Activated naive CD8-positive, alpha-beta T cell treated with anti-CD3 and anti-CD28 coated beads for 36 hours (primary cell): Measurements from ENCODE around the gene CLIC4. TPM values are rescaled to one million over a fixed set of nuclear protein-coding genes. Genes with fewer than 3 reads are reported as not detected.
A peak's percentile ranks its signal among the peaks of the same experiment; 100 is the strongest.
"Not testable (repeated sequence)": the region's sequence is repeated elsewhere in the genome, so short reads cannot be mapped to it uniquely, and the experiment has no call there.

Source experiments
- DNase-seq: peaks from one replicate; pipeline ENCODE4 v3.0.0; 2021
- H3K27ac Mint-ChIP-seq: one replicate; pipeline ENCODE4 v1.8.0; 2022; ENCODE audit warnings: mild to moderate bottlenecking, moderate library complexity, mixed read lengths
- H3K27me3 Mint-ChIP-seq: one replicate; pipeline ENCODE4 v1.8.0; 2022; ENCODE audit warnings: mild to moderate bottlenecking, mixed read lengths
- H3K36me3 Mint-ChIP-seq: one replicate; pipeline ENCODE4 v1.8.0; 2021; ENCODE audit warnings: mild to moderate bottlenecking, mixed read lengths
- H3K4me1 Mint-ChIP-seq: one replicate; pipeline ENCODE4 v1.8.0; 2021; ENCODE audit warnings: mixed read lengths
- H3K4me3 Mint-ChIP-seq: one replicate; pipeline ENCODE4 v1.8.0; 2022; ENCODE audit warnings: mild to moderate bottlenecking, moderate library complexity, mixed read lengths
- H3K9me3 Mint-ChIP-seq: one replicate; pipeline ENCODE4 v1.8.0; 2022; ENCODE audit warnings: mixed read lengths
- total RNA-seq, 2 experiments: library from RNA; stranded (reverse); gene quantifications; one replicate each; pipeline ENCODE4 v1.2.3, GENCODE V29; 2021

Gene CLIC4
- total RNA-seq, 2 experiments from 2014 or later, result 25.0 to 26.4 TPM

- no peak overlapping the region for H3K4me3 Mint-ChIP-seq
- H3K4me1 Mint-ChIP-seq, result peaks cover 11% of the 10 kb centered on the region
These were observed 12.9 kb upstream of the CLIC4 start for GRCh38 chr1:24732186-24732885.

GRCh38 chr1:24733342-24733741 is 11.9 kb upstream of the CLIC4 start:
- not testable (repeated sequence) for H3K4me1 Mint-ChIP-seq, H3K4me3 Mint-ChIP-seq, H3K9me3 Mint-ChIP-seq, H3K27ac Mint-ChIP-seq, H3K36me3 Mint-ChIP-seq, DNase-seq, H3K27me3 Mint-ChIP-seq

More at GRCh38 chr1:24732186-24732885, 12.9 kb upstream of the CLIC4 start:
- Mint-ChIP-seq H3K36me3 (no peaks in the 10 kb centered on the region), H3K27me3 (peaks cover 4% of the 10 kb centered on the region), H3K27ac (no peak overlapping the region), H3K9me3 (no peaks in the 10 kb centered on the region)
- no peak for DNase-seq

DNA sequence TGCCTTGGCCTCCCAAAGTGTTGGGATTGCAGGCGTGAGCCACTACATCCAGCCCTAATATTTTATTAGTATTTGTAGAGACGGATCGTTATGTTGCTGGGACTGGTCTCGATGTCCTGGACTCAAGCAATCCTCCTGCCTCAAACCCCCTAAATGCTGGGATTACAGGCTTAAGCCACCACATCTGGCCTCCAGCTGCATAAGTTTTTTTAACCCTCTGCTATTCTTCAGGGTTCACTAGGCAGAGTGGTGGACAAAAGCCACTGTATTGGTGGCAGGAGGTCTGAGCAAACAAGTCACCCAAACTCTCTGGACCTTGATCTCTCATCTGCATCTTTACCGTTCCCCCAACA is 10.1 kb upstream of the CLIC4 start:
- Mint-ChIP-seq H3K36me3 (no peaks in the 10 kb centered on the region), H3K27me3 (no peaks in the 10 kb centered on the region), H3K27ac (no peak overlapping the region), H3K4me1 (peaks cover 6% of the 10 kb centered on the region), H3K9me3 (no peaks in the 10 kb centered on the region), H3K4me3 (no peak overlapping the region)
- DNase-seq, result no peak

DNA sequence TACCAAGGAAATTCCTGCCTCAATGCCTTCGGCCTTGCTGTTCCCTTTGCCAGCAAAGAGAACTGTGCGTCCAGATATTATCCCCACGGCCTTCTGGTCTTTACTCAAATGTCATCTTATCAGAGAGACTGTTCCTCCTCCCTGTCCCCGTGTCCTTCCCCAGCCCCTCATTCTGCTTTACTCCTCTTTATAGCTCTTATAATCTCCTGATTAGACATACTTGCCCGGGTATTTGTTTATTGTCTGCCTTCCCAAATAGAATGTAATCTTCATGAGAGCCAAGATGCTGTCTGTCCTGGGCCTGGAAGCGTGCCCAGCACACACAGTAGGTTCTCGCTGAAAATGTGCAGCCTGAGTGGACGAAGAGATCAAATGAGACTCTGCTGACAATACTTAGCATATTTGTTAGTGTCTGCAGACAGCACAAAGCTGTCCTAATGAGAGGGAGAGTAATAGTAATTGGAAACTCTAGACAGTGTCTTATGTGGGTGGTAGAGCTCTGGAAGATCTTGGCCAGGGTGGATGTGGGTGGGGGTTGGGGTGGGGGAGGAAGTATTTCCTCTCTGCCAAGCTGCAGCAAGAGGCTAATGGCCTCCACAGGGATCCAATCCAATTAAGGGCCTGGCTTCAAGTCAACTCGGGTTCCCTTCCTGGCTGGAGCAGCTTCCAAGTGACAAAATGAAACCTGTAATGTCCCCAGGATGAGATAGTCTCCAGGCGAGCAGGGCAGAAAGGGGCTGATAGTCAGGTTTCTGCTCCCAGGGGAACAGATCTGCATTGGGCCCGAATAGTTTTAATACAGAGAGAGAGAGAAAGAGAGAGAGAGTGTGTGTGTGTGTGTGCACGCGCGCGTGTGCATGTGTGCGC is 9.5 kb upstream of the CLIC4 start:
- H3K36me3 Mint-ChIP-seq, result no peaks in the 10 kb centered on the region
- H3K9me3 Mint-ChIP-seq, result no peaks in the 10 kb centered on the region
- peaks cover 6% of the 10 kb centered on the region for H3K4me1 Mint-ChIP-seq
- no peaks in the 10 kb centered on the region for H3K27me3 Mint-ChIP-seq
- H3K4me3 Mint-ChIP-seq, result no peak overlapping the region
- no peak overlapping the region for H3K27ac Mint-ChIP-seq
- DNase-seq, result no peak

DNA sequence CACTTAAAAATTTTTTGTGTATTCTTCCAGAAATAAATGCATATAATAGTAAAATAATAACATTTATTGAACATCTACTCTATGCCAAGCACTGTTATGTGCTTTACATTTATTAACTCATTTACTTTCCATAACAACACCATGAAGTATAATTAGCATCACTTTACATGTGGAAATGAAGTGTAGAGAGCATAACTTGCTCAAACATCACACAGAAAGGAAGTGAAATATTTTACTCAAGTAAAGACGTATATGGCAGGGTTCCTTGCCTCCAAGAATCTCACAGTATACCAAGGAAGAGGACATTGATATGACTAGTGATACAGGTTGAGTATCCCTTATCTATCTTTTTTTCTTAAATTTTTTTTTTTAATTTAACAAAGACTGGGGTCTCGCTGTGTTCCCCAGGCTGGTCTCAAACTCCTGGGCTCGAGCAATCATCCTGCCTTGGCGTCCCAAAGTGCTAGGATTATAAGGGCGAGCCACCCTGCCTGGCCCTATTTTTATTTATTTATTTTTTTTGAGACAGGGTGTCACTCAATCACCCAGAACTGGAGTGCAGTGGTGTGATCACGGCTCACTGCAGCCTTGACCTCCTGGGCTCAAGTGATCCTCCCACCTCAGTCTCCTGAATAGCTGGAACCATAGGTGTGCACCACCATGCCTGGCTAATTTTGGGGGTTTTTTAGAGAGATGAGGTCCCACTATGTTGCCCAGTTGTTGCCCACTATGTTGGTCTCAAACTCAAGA is 7.7 kb upstream of the CLIC4 start:
- peaks cover 16% of the 10 kb centered on the region for H3K4me1 Mint-ChIP-seq
- H3K9me3 Mint-ChIP-seq, result no peaks in the 10 kb centered on the region
- no peak overlapping the region for H3K4me3 Mint-ChIP-seq
- no peak overlapping the region for H3K27ac Mint-ChIP-seq
- peaks cover 4% of the 10 kb centered on the region for H3K27me3 Mint-ChIP-seq
- H3K36me3 Mint-ChIP-seq, result no peaks in the 10 kb centered on the region
- DNase-seq, result no peak

DNA sequence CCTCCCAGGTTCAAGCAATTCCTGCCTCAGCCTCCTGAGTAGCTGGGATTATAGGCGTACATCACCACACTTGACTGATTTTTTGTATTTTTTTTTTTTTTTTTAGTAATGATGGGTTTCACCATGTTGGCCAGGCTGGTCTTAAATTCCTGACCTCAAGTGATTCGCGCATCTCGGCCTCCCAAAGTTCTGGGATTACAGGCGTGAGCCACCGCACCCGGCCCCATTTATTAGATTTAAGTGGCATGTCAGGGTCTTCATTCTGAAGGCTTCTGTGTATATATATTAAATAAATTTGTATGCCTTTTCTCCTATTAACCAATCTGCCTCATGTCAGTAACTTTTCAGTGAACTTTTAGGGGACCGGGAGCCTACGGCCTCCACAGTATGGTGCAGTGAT is 6.0 kb upstream of the CLIC4 start:
- no peak overlapping the region for H3K4me3 Mint-ChIP-seq
- no peaks in the 10 kb centered on the region for H3K9me3 Mint-ChIP-seq
- H3K27ac Mint-ChIP-seq, result no peak overlapping the region
- peaks cover 33% of the 10 kb centered on the region for H3K4me1 Mint-ChIP-seq
- H3K36me3 Mint-ChIP-seq, result no peaks in the 10 kb centered on the region
- peaks cover 4% of the 10 kb centered on the region for H3K27me3 Mint-ChIP-seq
- DNase-seq, result no peak

DNA sequence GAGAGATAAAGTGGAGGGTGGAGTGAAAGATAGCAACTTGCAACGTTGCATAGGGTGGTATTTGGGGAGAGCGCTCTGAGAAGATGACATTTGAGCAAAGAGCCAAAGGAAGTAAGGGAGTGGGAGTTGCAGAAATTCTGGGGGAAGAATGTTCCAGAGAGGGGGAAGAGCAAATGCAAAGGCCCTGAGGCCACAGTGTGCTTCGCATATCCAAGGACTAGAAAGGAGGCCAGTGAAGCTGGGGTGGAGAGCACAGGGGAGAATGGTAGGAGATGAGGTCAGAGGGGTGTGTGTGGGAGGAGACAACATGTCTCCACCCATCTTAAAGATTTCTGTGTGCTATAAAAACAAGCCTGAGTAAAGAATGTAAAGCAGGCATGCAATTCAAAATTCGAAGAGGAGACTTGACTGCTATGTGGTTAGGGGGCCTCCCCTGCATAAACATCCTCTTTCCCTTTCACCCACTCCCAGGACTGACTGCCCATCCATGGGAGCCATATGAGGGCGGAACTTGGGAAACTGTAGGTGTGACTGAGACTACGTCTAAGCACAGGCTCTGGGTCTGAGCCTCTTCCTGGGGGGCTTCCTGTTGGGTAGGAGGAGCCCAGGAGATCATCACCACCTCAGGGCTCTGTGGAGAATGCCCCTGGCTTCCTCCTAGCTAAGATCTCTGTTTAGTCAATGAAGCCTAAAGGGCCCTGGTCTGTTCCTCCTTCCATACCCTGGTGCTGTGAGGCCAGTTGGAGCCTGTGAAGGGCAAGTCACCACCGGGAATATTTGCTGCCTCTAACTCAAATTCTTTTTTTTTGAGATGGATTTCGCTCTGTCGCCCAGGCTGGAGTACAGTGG is 2.9 kb upstream of the CLIC4 start:
- H3K27ac Mint-ChIP-seq, result peak overlapping the region; percentile 19
- no peak for DNase-seq
- peaks cover 11% of the 10 kb centered on the region for H3K27me3 Mint-ChIP-seq
- H3K4me1 Mint-ChIP-seq, result peaks cover 38% of the 10 kb centered on the region
- H3K4me3 Mint-ChIP-seq, result no peak overlapping the region
- peaks cover 3% of the 10 kb centered on the region for H3K36me3 Mint-ChIP-seq
- no peaks in the 10 kb centered on the region for H3K9me3 Mint-ChIP-seq

GRCh38 chr1:24743404-24744211 is 1.6 kb upstream of the CLIC4 start:
- Mint-ChIP-seq H3K27me3 (peaks cover 14% of the 10 kb centered on the region), H3K36me3 (peaks cover 3% of the 10 kb centered on the region), H3K4me1 (peaks cover 51% of the 10 kb centered on the region), H3K27ac (peak overlapping the region; percentile 35), H3K4me3 (no peak overlapping the region), H3K9me3 (no peaks in the 10 kb centered on the region)
- DNase-seq, result no peak

- Mint-ChIP-seq H3K36me3 (peaks cover 3% of the 10 kb centered on the region), H3K27ac (peak overlapping the region; percentile 83), H3K27me3 (peaks cover 14% of the 10 kb centered on the region), H3K4me3 (peak overlapping the region; percentile 87), H3K9me3 (no peaks in the 10 kb centered on the region), H3K4me1 (peaks cover 57% of the 10 kb centered on the region)
- DNase-seq, result peak; percentile 53
These were observed 615 bp downstream of the CLIC4 start for GRCh38 chr1:24745711-24746413.

GRCh38 chr1:24748191-24749121 is 3.2 kb downstream of the CLIC4 start:
- H3K27ac Mint-ChIP-seq, result peak overlapping the region; percentile 42
- H3K4me3 Mint-ChIP-seq, result no peak overlapping the region

DNA sequence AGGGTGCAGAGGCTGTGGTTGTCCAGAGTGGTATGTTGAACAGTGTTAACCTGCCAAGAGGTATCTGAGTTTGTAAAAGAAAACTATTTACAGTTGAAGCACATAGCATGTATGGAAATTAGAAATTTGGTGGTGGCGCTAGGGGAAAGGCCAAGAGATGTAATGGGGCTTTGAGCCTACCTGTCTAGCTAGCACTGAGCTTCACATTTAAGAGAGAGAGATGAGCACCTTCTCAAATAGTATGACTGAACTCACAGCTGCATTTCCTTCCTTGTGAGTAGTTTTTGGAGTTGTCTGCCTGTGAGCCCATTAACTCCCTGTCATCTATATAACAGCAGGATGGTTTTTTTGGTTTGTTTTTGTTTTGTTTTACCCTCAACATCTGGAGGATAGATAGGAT is 4.0 kb downstream of the CLIC4 start:
- Mint-ChIP-seq H3K4me3 (no peak overlapping the region), H3K4me1 (peaks cover 30% of the 10 kb centered on the region), H3K36me3 (peaks cover 3% of the 10 kb centered on the region), H3K27me3 (peaks cover 15% of the 10 kb centered on the region), H3K27ac (no peak overlapping the region), H3K9me3 (no peaks in the 10 kb centered on the region)
- no peak for DNase-seq

More at GRCh38 chr1:24748191-24749121, 3.2 kb downstream of the CLIC4 start:
- Mint-ChIP-seq H3K27me3 (peaks cover 15% of the 10 kb centered on the region), H3K9me3 (no peaks in the 10 kb centered on the region), H3K4me1 (peaks cover 37% of the 10 kb centered on the region), H3K36me3 (peaks cover 3% of the 10 kb centered on the region)
- DNase-seq, result no peak

GRCh38 chr1:24749886-24750285 is 4.6 kb downstream of the CLIC4 start:
- Mint-ChIP-seq H3K4me3 (no peak overlapping the region), H3K27ac (no peak overlapping the region), H3K27me3 (peaks cover 15% of the 10 kb centered on the region), H3K4me1 (peaks cover 28% of the 10 kb centered on the region), H3K9me3 (no peaks in the 10 kb centered on the region), H3K36me3 (peaks cover 3% of the 10 kb centered on the region)
- DNase-seq, result no peak
